ENCODE data around the gene CNTNAP2. TPM values are rescaled to one million over a fixed set of nuclear protein-coding genes. Genes with fewer than 3 reads are reported as not detected.

Gene CNTNAP2
- total RNA-seq, 4 donors from 2014 or later = 0.25 to 0.89 (median 0.30) TPM; not detected in 1

- no peak for DNase-seq (ENCODE audit: low spot score in 2 of 2)
- H3K27ac ChIP-seq = no peak overlapping the region
- no peaks in the 10 kb centered on the region for H3K27me3 ChIP-seq
- H3K4me3 ChIP-seq = no peak overlapping the region
- H3K4me1 ChIP-seq = no peaks in the 10 kb centered on the region
- H3K9me3 ChIP-seq = no peaks in the 10 kb centered on the region
- no peak for TF ChIP-seq POLR2AphosphoS5 (IDR thresholded peaks at IDR 0.05)
- 92% methylated on average over 5 of the region's 5 CpGs for WGBS
- H3K36me3 ChIP-seq = no peaks in the 10 kb centered on the region
These were observed 1695.3 kb downstream of the CNTNAP2 start for GRCh38 chr7:147811923-147812322.

GRCh38 chr7:147813316-147813715 is 1696.7 kb downstream of the CNTNAP2 start:
- H3K36me3 ChIP-seq = no peaks in the 10 kb centered on the region
- no peak for DNase-seq (ENCODE audit: low spot score in 2 of 2)
- no peak for TF ChIP-seq EP300 (IDR thresholded peaks at IDR 0.05)
- TF ChIP-seq POLR2AphosphoS5 (IDR thresholded peaks at IDR 0.05) = no peak
- no peak for TF ChIP-seq POLR2A (IDR thresholded peaks at IDR 0.05)
- H3K27ac ChIP-seq = no peak overlapping the region
- no peaks in the 10 kb centered on the region for H3K27me3 ChIP-seq
- no peak overlapping the region for H3K4me3 ChIP-seq
- H3K9me3 ChIP-seq = no peaks in the 10 kb centered on the region
- H3K4me1 ChIP-seq = no peaks in the 10 kb centered on the region

GRCh38 chr7:147818317-147818716 is 1701.7 kb downstream of the CNTNAP2 start:
- no peaks in the 10 kb centered on the region for H3K36me3 ChIP-seq
- H3K9me3 ChIP-seq = no peaks in the 10 kb centered on the region
- TF ChIP-seq EP300 (IDR thresholded peaks at IDR 0.05) = no peak
- no peak for TF ChIP-seq POLR2AphosphoS5 (IDR thresholded peaks at IDR 0.05)
- no peak for TF ChIP-seq POLR2A (IDR thresholded peaks at IDR 0.05)
- no peak for TF ChIP-seq CTCF (IDR thresholded peaks at IDR 0.05)
- 56% methylated on average over 4 of the region's 4 CpGs for WGBS
- H3K4me3 ChIP-seq = no peak overlapping the region
- no peaks in the 10 kb centered on the region for H3K4me1 ChIP-seq
- DNase-seq (ENCODE audit: low spot score in 2 of 2) = no peak
- H3K27ac ChIP-seq = no peak overlapping the region
- no peaks in the 10 kb centered on the region for H3K27me3 ChIP-seq

- DNase-seq (ENCODE audit: low spot score in 2 of 2) = no peak
- Histone ChIP-seq H3K9me3 (no peaks in the 10 kb centered on the region), H3K4me1 (no peaks in the 10 kb centered on the region), H3K27me3 (no peaks in the 10 kb centered on the region), H3K27ac (no peak overlapping the region), H3K36me3 (no peaks in the 10 kb centered on the region), H3K4me3 (no peak overlapping the region)
- WGBS = 69% methylated on average over 4 of the region's 4 CpGs
- TF ChIP-seq CTCF (IDR thresholded peaks at IDR 0.05) = no peak
- TF ChIP-seq POLR2AphosphoS5 (IDR thresholded peaks at IDR 0.05) = no peak
- no peak for TF ChIP-seq POLR2A (IDR thresholded peaks at IDR 0.05)
- no peak for TF ChIP-seq EP300 (IDR thresholded peaks at IDR 0.05)
These were observed 1708.1 kb downstream of the CNTNAP2 start for GRCh38 chr7:147824671-147825070.

GRCh38 chr7:147829016-147829415 is 1712.4 kb downstream of the CNTNAP2 start:
- WGBS = 90% methylated on average over 2 of the region's 2 CpGs
- TF ChIP-seq POLR2A (IDR thresholded peaks at IDR 0.05) (no peak), EP300 (IDR thresholded peaks at IDR 0.05) (no peak), CTCF (IDR thresholded peaks at IDR 0.05) (no peak), POLR2AphosphoS5 (IDR thresholded peaks at IDR 0.05) (no peak)
- Histone ChIP-seq H3K4me1 (no peaks in the 10 kb centered on the region), H3K36me3 (no peaks in the 10 kb centered on the region), H3K9me3 (no peaks in the 10 kb centered on the region), H3K27me3 (no peaks in the 10 kb centered on the region), H3K27ac (no peak overlapping the region), H3K4me3 (no peak overlapping the region)
- DNase-seq (ENCODE audit: low spot score in 2 of 2) = no peak

- no peaks in the 10 kb centered on the region for H3K4me1 ChIP-seq
- no peak overlapping the region for H3K27ac ChIP-seq
- no peak for DNase-seq (ENCODE audit: low spot score in 2 of 2)
- TF ChIP-seq EP300 (IDR thresholded peaks at IDR 0.05) = no peak
- no peak for TF ChIP-seq POLR2A (IDR thresholded peaks at IDR 0.05)
- no peak for TF ChIP-seq CTCF (IDR thresholded peaks at IDR 0.05)
- no peak for TF ChIP-seq POLR2AphosphoS5 (IDR thresholded peaks at IDR 0.05)
- no peak overlapping the region for H3K4me3 ChIP-seq
- 65% methylated on average over 6 of the region's 6 CpGs for WGBS
- H3K9me3 ChIP-seq = peaks cover 4% of the 10 kb centered on the region
- no peaks in the 10 kb centered on the region for H3K36me3 ChIP-seq
- no peaks in the 10 kb centered on the region for H3K27me3 ChIP-seq
These were observed 1717.0 kb downstream of the CNTNAP2 start for GRCh38 chr7:147833557-147833956.

All from suprapubic skin (tissue), 4 donors.